Neural progenitor cell (in vitro differentiated cells): ENCODE data around the gene ACLY. TPM values are rescaled to one million over a fixed set of nuclear protein-coding genes. Genes with fewer than 3 reads are reported as not detected.

Source experiments
- DNase-seq: peaks from one replicate; pipeline ENCODE4 v3.0.0-alpha.2; 2016; ENCODE audit warnings: low spot score
- H2AFZ ChIP-seq: fragments of 200-600 bp; sonication (generic); replicated peaks from 2 replicates; pipeline ENCODE4 v1.6.1; 2016; ENCODE audit warnings: antibody characterized with exemption
- H3F3A ChIP-seq: fragments of 200-600 bp; sonication (generic); 2 replicates; pipeline ENCODE4 v1.6.1; 2016; ENCODE audit warnings: antibody characterized with exemption, low read depth
- H3K27ac ChIP-seq: fragments of 200-600 bp; sonication (generic); 2 replicates; pipeline ENCODE4 v1.5.1; 2016; ENCODE audit warnings: mild to moderate bottlenecking
- H3K27me3 ChIP-seq: fragments of 200-600 bp; sonication (generic); 2 replicates; pipeline ENCODE4 v1.6.1; 2016; ENCODE audit warnings: mild to moderate bottlenecking, moderate library complexity
- H3K36me3 ChIP-seq: fragments of 200-600 bp; sonication (generic); 2 replicates; pipeline ENCODE4 v1.5.1; 2016
- H3K4me1 ChIP-seq: fragments of 200-600 bp; sonication (generic); 2 replicates; pipeline ENCODE4 v1.6.1; 2016; ENCODE audit warnings: mixed run types
- H3K4me2 ChIP-seq: fragments of 200-600 bp; sonication (generic); 2 replicates; pipeline ENCODE4 v1.6.1; 2016
- H3K4me3 ChIP-seq: fragments of 200-600 bp; sonication (generic); 2 replicates; pipeline ENCODE4 v1.5.1; 2016
- H3K79me2 ChIP-seq: fragments of 200-600 bp; sonication (generic); 2 replicates; pipeline ENCODE4 v1.6.1; 2016; ENCODE audit warnings: low read depth
- H3K9ac ChIP-seq: fragments of 200-600 bp; sonication (generic); 2 replicates; pipeline ENCODE4 v1.6.1; 2016
- H3K9me3 ChIP-seq: fragments of 200-600 bp; sonication (generic); 2 replicates; pipeline ENCODE4 v1.5.1; 2016; ENCODE audit warnings: low read depth
- H4K20me1 ChIP-seq: fragments of 200-600 bp; sonication (generic); 2 replicates; pipeline ENCODE4 v1.6.1; 2016; ENCODE audit warnings: low read depth
- H3K27ac Mint-ChIP-seq: 3 replicates; pipeline ENCODE4 v1.8.0; 2021; ENCODE audit warnings: mixed read lengths
- H3K27me3 Mint-ChIP-seq: 2 replicates; pipeline ENCODE4 v1.8.0; 2022; ENCODE audit warnings: low read depth, mild to moderate bottlenecking, inconsistent platforms, moderate library complexity, mixed read lengths; ENCODE audit not compliant: insufficient read depth
- H3K36me3 Mint-ChIP-seq: 3 replicates; pipeline ENCODE4 v1.8.0; 2021; ENCODE audit warnings: mixed read lengths
- H3K4me1 Mint-ChIP-seq: 3 replicates; pipeline ENCODE4 v1.8.0; 2021; ENCODE audit warnings: mixed read lengths
- H3K4me3 Mint-ChIP-seq: 3 replicates; pipeline ENCODE4 v1.8.0; 2021; ENCODE audit warnings: mild to moderate bottlenecking, moderate library complexity, mixed read lengths
- H3K9me3 Mint-ChIP-seq: 3 replicates; pipeline ENCODE4 v1.8.0; 2020; ENCODE audit warnings: mixed read lengths
- CTCF ChIP-seq: fragments of 200-600 bp; sonication (generic); IDR thresholded peaks from 2 replicates; pipeline ENCODE4 v1.5.1; 2017; ENCODE audit warnings: antibody characterized with exemption, mild to moderate bottlenecking
- EZH2 ChIP-seq: fragments of 200-600 bp; sonication (generic); IDR thresholded peaks from 2 replicates; pipeline ENCODE4 v1.6.1; 2017; ENCODE audit warnings: antibody characterized with exemption, mild to moderate bottlenecking, moderate library complexity
- EZH2phosphoT487 ChIP-seq: fragments of 200-600 bp; sonication (generic); IDR thresholded peaks from 2 replicates; pipeline ENCODE4 v1.6.1; 2017; ENCODE audit warnings: antibody characterized with exemption
- total RNA-seq: library from RNA; depleted of rRNA; stranded (reverse); fragments of >200 nt; gene quantifications from 2 replicates; pipeline ENCODE4 v1.2.3, GENCODE V29; 2015; ENCODE audit warnings: low replicate concordance

ACLY gene
- total RNA-seq, 1 donor from 2014 or later, result 221 TPM

DNA sequence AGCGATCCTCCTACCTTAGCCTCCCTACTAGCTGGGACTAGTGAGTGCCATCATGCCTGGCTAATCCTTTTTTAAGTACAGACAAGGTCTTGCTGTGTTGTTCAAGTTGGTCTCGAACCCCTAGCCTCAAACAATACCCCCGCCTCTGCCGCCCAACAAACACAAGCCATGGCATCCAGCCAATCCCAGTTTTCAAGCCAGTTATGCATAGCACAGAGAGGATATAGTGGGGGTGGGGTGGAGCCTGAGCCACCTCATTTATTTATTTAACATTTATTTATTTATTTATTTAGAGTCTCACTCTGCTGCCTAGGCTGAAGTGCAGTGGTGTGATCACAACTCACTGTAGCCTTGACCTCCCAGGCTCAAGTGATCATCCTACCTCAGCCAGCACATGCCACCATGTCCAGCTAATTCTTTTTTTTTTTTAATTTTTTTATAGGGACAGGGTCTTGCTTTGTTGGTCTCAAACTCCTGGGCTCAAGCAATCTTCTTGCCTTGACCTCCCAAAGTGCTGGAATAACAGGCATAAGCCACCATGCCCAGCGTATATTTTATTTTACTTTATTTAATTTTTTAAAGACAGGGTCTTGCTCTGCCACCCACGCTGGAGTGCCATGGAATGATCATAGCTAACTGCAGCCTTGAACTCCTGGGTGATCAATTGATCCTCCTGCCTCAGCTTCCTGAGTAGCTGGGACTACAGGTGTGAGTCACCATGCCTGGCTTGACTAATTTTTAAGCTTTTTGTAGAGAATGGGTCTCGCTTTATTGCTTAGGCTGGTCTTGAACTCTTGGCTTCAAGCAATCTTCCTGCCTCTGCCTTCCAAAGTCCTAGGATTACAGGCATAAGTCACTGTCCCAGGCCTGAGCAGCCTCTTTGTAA, 27.4 kb downstream of the ACLY start:
- H3K36me3 Mint-ChIP-seq, result peaks cover 35% of the 10 kb centered on the region
- peaks cover 2% of the 10 kb centered on the region for H3K27me3 Mint-ChIP-seq
- H3K27ac Mint-ChIP-seq, result no peak overlapping the region
- H3K4me3 Mint-ChIP-seq, result no peak overlapping the region
- Histone ChIP-seq H4K20me1 (peaks cover 6% of the 10 kb centered on the region), H3K9me3 (no peaks in the 10 kb centered on the region), H3K4me3 (no peak overlapping the region), H3K9ac (no peak overlapping the region), H3F3A (peaks cover 21% of the 10 kb centered on the region), H3K27ac (no peak overlapping the region), H3K4me1 (peaks cover under 1% of the 10 kb centered on the region), H3K36me3 (peaks cover 12% of the 10 kb centered on the region), H3K4me2 (no peak overlapping the region), H3K79me2 (peaks cover 6% of the 10 kb centered on the region), H3K27me3 (no peaks in the 10 kb centered on the region), H2AFZ (no peak overlapping the region)
- no peak for DNase-seq
- no peaks in the 10 kb centered on the region for H3K9me3 Mint-ChIP-seq
- peaks cover 11% of the 10 kb centered on the region for H3K4me1 Mint-ChIP-seq
- TF ChIP-seq CTCF (no peak), EZH2 (no peak), EZH2phosphoT487 (no peak)

DNA sequence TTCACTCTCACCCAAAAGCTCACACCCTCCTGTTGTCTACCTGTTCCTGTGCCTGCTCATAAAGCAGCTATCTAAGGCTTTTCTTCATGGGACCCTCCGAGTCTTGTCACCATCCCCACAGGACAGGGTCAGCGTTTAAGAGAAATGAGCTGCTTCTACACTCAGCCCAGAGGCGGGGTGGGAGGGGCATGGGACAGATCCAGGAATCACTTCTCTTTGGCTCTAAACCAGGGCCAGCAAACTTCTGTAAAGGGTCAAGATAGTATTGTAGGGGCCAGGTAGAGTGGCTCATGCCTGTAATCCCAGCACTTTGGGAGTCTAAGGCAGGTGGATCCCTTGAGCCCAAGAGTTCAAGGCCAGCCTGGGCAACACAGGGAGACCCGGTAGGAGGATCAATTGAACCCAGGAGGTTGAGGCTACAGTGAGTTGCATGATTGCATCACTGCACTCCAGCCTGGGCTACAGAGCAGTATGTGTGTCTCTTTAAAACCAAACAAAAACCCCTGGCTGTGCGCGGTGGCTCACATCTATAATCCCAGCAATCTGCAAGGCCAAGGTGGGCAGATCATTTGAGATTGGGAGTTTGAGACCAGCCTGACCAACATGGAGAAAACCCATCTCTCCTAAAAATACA, 30.3 kb downstream of the ACLY start:
- Histone ChIP-seq H3K4me3 (no peak overlapping the region), H3K79me2 (peaks cover 15% of the 10 kb centered on the region), H3K4me1 (peaks cover 6% of the 10 kb centered on the region), H3K9me3 (no peaks in the 10 kb centered on the region), H3K27me3 (no peaks in the 10 kb centered on the region), H3F3A (peaks cover 48% of the 10 kb centered on the region), H3K27ac (no peak overlapping the region), H3K4me2 (no peak overlapping the region), H3K9ac (no peak overlapping the region), H3K36me3 (peaks cover 30% of the 10 kb centered on the region), H4K20me1 (peaks cover 20% of the 10 kb centered on the region), H2AFZ (no peak overlapping the region)
- peak overlapping the region; percentile 66 for H3K4me3 Mint-ChIP-seq
- H3K4me1 Mint-ChIP-seq, result peaks cover 11% of the 10 kb centered on the region
- peak overlapping the region; percentile 30 for H3K27ac Mint-ChIP-seq
- H3K36me3 Mint-ChIP-seq, result peaks cover 39% of the 10 kb centered on the region
- TF ChIP-seq EZH2, result no peak
- no peak for TF ChIP-seq CTCF
- no peak for TF ChIP-seq EZH2phosphoT487
- H3K9me3 Mint-ChIP-seq, result no peaks in the 10 kb centered on the region
- peaks cover 2% of the 10 kb centered on the region for H3K27me3 Mint-ChIP-seq
- DNase-seq, result no peak

GRCh38 chr17:41885733-41886132, 33.0 kb downstream of the ACLY start:
- DNase-seq, result peak; percentile 90
- peaks cover 37% of the 10 kb centered on the region for H3K36me3 Mint-ChIP-seq
- TF ChIP-seq EZH2 (no peak), EZH2phosphoT487 (no peak), CTCF (peak; percentile 64)

More at GRCh38 chr17:41885733-41886132, 33.0 kb downstream of the ACLY start:
- peak overlapping the region; percentile 74 for H3K27ac ChIP-seq
- Mint-ChIP-seq H3K4me3 (no peak overlapping the region), H3K27me3 (no peaks in the 10 kb centered on the region), H3K9me3 (no peaks in the 10 kb centered on the region), H3K4me1 (peaks cover 11% of the 10 kb centered on the region), H3K27ac (no peak overlapping the region)
- peaks cover 20% of the 10 kb centered on the region for H4K20me1 ChIP-seq
- peaks cover 31% of the 10 kb centered on the region for H3K36me3 ChIP-seq
- H3K4me2 ChIP-seq, result peak overlapping the region; percentile 64
- H3K4me1 ChIP-seq, result peaks cover 6% of the 10 kb centered on the region
- peaks cover 21% of the 10 kb centered on the region for H3K79me2 ChIP-seq
- H2AFZ ChIP-seq, result no peak overlapping the region
- H3K9me3 ChIP-seq, result no peaks in the 10 kb centered on the region
- H3K27me3 ChIP-seq, result no peaks in the 10 kb centered on the region
- H3K9ac ChIP-seq, result no peak overlapping the region
- H3F3A ChIP-seq, result peaks cover 64% of the 10 kb centered on the region
- H3K4me3 ChIP-seq, result no peak overlapping the region
